HepG2 (cell line): ENCODE data around the gene NEK3. TPM values are rescaled to one million over a fixed set of nuclear protein-coding genes. Genes with fewer than 3 reads are reported as not detected.

Experiments
- CENPX ChIP-seq: sonication (generic); formaldehyde crosslinking; IDR thresholded peaks from 2 replicates; pipeline ENCODE4 v1.9.0; 2021; ENCODE audit warnings: mild to moderate bottlenecking, missing genetic modification reagents, moderate library complexity
- CHCHD3 ChIP-seq: sonication (generic); formaldehyde crosslinking; IDR thresholded peaks from 2 replicates; pipeline ENCODE4 v1.8.0; 2022; ENCODE audit warnings: mild to moderate bottlenecking, missing genetic modification reagents, moderate library complexity
- ETV6 ChIP-seq: sonication (generic); formaldehyde crosslinking; conservative IDR thresholded peaks from 2 replicates; pipeline ENCODE4 v1.4.0; 2020; ENCODE audit warnings: missing genetic modification reagents
- HIVEP1 ChIP-seq: sonication (generic); formaldehyde crosslinking; IDR thresholded peaks from 2 replicates; pipeline ENCODE4 v1.4.0; 2020; ENCODE audit warnings: mild to moderate bottlenecking, missing genetic modification reagents
- IRX3 ChIP-seq: sonication (generic); formaldehyde crosslinking; IDR thresholded peaks from 2 replicates; pipeline ENCODE4 v1.8.1; 2023; ENCODE audit warnings: mild to moderate bottlenecking, low read depth, missing genetic modification reagents, borderline replicate concordance
- KDM5A ChIP-seq: fragments of 200-600 bp; sonication (generic); IDR thresholded peaks from 2 replicates; pipeline ENCODE4 v1.7.0; 2018; ENCODE audit warnings: antibody characterized with exemption, mild to moderate bottlenecking, low read length, borderline replicate concordance
- MXI1 ChIP-seq: IDR thresholded peaks from 3 replicates; pipeline ENCODE4 v1.6.1; 2012; ENCODE audit warnings: low read depth, low read length, inconsistent platforms, borderline replicate concordance
- NR2F6 ChIP-seq, 2 experiments: IDR thresholded peaks; 2 replicates each; pipeline ENCODE4 v1.6.1; 2016; ENCODE audit warnings: antibody characterized with exemption in 1 of 2, mild to moderate bottlenecking in 1 of 2
- POLR2G ChIP-seq: fragments of 200-400 bp; formaldehyde crosslinking; IDR thresholded peaks from 2 replicates; pipeline ENCODE4 v1.6.1; 2018; ENCODE audit warnings: mild to moderate bottlenecking, low read depth, low read length, moderate library complexity
- SMAD3 ChIP-seq: sonication (generic); formaldehyde crosslinking; IDR thresholded peaks from 2 replicates; pipeline ENCODE4 v1.4.0; 2020; ENCODE audit warnings: missing genetic modification reagents
- TSC22D2 ChIP-seq: sonication (generic); formaldehyde crosslinking; IDR thresholded peaks from 2 replicates; pipeline ENCODE4 v1.5.1; 2020; ENCODE audit warnings: missing genetic modification reagents, mild to moderate bottlenecking, borderline replicate concordance
- YEATS4 ChIP-seq: sonication (generic); formaldehyde crosslinking; IDR thresholded peaks from 2 replicates; pipeline ENCODE4 v1.4.0; 2020; ENCODE audit warnings: missing genetic modification reagents, borderline replicate concordance
- ZMYM4 ChIP-seq: sonication (generic); formaldehyde crosslinking; IDR thresholded peaks from 2 replicates; pipeline ENCODE4 v1.8.1; 2023; ENCODE audit warnings: mild to moderate bottlenecking, missing genetic modification reagents
- ZNF17 ChIP-seq: sonication (generic); formaldehyde crosslinking; IDR thresholded peaks from 2 replicates; pipeline ENCODE4 v1.5.0; 2020; ENCODE audit warnings: mild to moderate bottlenecking, missing genetic modification reagents
- ZNF251 ChIP-seq: sonication (generic); formaldehyde crosslinking; IDR thresholded peaks from 2 replicates; pipeline ENCODE4 v1.9.0; 2021; ENCODE audit warnings: mild to moderate bottlenecking, missing genetic modification reagents
- ZNF274 ChIP-seq: sonication (generic); formaldehyde crosslinking; IDR thresholded peaks from 2 replicates; pipeline ENCODE4 v1.5.1; 2020; ENCODE audit warnings: mild to moderate bottlenecking, missing genetic modification reagents
- ZNF44 ChIP-seq: sonication (generic); formaldehyde crosslinking; IDR thresholded peaks from 2 replicates; pipeline ENCODE4 v1.5.1; 2020; ENCODE audit warnings: mild to moderate bottlenecking, missing genetic modification reagents
- ZSCAN21 ChIP-seq: sonication (generic); formaldehyde crosslinking; IDR thresholded peaks from 2 replicates; pipeline ENCODE4 v1.8.0; 2022; ENCODE audit warnings: mild to moderate bottlenecking, missing genetic modification reagents, moderate library complexity, borderline replicate concordance
- ZSCAN9 ChIP-seq: IDR thresholded peaks from 2 replicates; pipeline ENCODE4 v1.6.1; 2016; ENCODE audit warnings: borderline replicate concordance
- polyA plus RNA-seq, 8 experiments: library from polyadenylated mRNA; depleted of rRNA in 3 of 8; stranded (reverse) in 7 of 8; unstranded in 1 of 8; fragments of >200 nt; fragmentation: Illumina TruSeq in 4 of 8; extraction: Trizol in 4 of 8; gene quantifications; 2 replicates each; pipeline versions ENCODE4 v1.2.1 to v1.2.3, GENCODE V29; 2011 to 2016; ENCODE audit warnings: low read depth in 4 of 8, missing spikeins in 1 of 8, mixed read lengths in 1 of 8; ENCODE audit not compliant: insufficient read depth in 1 of 8
- total RNA-seq, 5 experiments: library from RNA; depleted of rRNA; stranded (reverse); fragments of >200 nt; fragmentation: Illumina TruSeq; extraction: Trizol; gene quantifications; 2 replicates each; pipeline ENCODE4 v1.2.3, GENCODE V29; 2016; ENCODE audit warnings: low read depth in 1 of 5
- TF ChIP-seq, protein P1 (sequence below): sonication (generic); formaldehyde crosslinking; IDR thresholded peaks from 2 replicates; pipeline ENCODE4 v1.9.0; 2022; ENCODE audit warnings: low read depth, missing genetic modification reagents
- TF ChIP-seq, protein P2 (sequence below): sonication (generic); formaldehyde crosslinking; IDR thresholded peaks from 2 replicates; pipeline ENCODE4 v1.9.0; 2021; ENCODE audit warnings: mild to moderate bottlenecking, missing genetic modification reagents

The NEK3 gene
- total and polyA plus RNA-seq, 2 of the 13 experiments (the other 11 are each of a cell fraction or from before 2014, with no cell fraction given), result 36.7 to 68.2 TPM

DNA sequence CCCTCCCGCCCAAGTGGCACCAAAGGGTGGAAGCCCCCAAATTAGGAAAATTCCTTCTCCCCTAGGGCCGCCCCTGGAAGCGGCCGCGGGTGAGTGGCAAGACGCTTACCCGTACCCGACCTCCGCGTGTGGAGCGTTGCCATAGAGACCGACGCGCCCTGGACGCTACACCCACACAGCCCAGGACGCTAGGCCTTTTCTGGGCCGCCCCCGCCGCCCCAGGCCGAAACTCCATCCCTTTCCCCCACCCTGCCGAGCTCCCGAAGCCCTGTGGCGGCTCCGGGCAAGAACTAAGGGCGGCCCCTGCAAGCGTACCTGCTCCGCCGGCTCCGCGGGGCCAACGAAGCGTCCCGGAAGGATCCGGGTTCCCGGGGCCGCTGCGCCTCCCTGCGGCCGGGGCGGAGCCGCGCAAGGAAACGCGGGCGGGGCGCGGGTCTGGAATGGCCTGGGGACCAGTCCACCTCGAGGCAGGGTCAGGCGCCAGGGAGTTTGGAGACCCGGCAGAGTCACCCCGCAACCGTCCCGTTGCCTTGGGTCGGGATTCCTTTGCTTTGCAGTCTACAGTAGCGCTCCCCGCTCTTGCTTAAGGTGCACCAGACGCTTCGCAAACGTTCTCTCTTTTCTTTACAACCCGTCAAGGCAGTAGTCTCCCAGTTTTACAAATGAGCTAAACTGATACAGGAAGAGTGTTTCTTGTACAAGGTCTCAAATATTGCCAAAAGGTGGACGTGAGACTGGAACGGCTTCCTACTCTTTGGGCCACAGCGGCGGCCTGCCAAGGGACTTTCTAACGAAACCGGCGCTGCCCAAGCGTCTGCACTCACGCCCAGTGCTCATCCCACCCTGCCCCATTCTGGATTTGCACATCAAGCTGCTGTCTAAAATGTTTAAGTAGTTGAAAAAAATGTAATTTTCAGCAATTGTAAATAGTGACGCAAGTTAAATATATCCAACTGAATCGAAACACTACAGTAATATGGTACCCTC lies 30.4 kb downstream of the NEK3 start, which contains the start of gene NEK5 (continued):
- TF ChIP-seq SMAD3 (CRISPR knock-in tag) (peak; percentile 45; the same call in 1 of the 2 replicates), CHCHD3 (CRISPR knock-in tag) (no peak), POLR2G (peak; percentile 35; the same call in 1 of the 2 replicates), CENPX (CRISPR knock-in tag) (no peak), ZNF251 (no peak), TSC22D2 (peak; percentile 15; the same call in 1 of the 2 replicates), MXI1 (peak; percentile 81; the same call in 1 of the 3 replicates), ZNF44 (CRISPR knock-in tag) (no peak), ZNF17 (no peak), HIVEP1 (0 out of 2 replicates have a peak, but pooled peaks have one; percentile 24), ZMYM4 (CRISPR knock-in tag) (peak; percentile 19; the same call in 1 of the 2 replicates), YEATS4 (no peak), KDM5A (no peak), NR2F6 (IDR thresholded peaks at IDR 0.05) (no peak), NR2F6 (CRISPR knock-in tag; IDR thresholded peaks at IDR 0.05) (no peak; the same call in 1 of the 2 replicates), ZSCAN21 (CRISPR knock-in tag) (peak; percentile 53; the same call in 1 of the 2 replicates), ZSCAN9 (CRISPR knock-in tag) (no peak), IRX3 (CRISPR knock-in tag) (no peak), ZNF274 (CRISPR knock-in tag) (peak; percentile 63; the same call in 1 of the 2 replicates), ETV6 (CRISPR knock-in tag) (no peak)
- TF ChIP-seq, protein P1, sequence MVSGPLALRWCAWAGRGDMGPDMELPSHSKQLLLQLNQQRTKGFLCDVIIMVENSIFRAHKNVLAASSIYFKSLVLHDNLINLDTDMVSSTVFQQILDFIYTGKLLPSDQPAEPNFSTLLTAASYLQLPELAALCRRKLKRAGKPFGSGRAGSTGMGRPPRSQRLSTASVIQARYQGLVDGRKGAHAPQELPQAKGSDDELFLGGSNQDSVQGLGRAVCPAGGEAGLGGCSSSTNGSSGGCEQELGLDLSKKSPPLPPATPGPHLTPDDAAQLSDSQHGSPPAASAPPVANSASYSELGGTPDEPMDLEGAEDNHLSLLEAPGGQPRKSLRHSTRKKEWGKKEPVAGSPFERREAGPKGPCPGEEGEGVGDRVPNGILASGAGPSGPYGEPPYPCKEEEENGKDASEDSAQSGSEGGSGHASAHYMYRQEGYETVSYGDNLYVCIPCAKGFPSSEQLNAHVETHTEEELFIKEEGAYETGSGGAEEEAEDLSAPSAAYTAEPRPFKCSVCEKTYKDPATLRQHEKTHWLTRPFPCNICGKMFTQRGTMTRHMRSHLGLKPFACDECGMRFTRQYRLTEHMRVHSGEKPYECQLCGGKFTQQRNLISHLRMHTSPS (CRISPR knock-in tag), result peak; percentile 28; the same call in 1 of the 2 replicates
- TF ChIP-seq, protein P2, sequence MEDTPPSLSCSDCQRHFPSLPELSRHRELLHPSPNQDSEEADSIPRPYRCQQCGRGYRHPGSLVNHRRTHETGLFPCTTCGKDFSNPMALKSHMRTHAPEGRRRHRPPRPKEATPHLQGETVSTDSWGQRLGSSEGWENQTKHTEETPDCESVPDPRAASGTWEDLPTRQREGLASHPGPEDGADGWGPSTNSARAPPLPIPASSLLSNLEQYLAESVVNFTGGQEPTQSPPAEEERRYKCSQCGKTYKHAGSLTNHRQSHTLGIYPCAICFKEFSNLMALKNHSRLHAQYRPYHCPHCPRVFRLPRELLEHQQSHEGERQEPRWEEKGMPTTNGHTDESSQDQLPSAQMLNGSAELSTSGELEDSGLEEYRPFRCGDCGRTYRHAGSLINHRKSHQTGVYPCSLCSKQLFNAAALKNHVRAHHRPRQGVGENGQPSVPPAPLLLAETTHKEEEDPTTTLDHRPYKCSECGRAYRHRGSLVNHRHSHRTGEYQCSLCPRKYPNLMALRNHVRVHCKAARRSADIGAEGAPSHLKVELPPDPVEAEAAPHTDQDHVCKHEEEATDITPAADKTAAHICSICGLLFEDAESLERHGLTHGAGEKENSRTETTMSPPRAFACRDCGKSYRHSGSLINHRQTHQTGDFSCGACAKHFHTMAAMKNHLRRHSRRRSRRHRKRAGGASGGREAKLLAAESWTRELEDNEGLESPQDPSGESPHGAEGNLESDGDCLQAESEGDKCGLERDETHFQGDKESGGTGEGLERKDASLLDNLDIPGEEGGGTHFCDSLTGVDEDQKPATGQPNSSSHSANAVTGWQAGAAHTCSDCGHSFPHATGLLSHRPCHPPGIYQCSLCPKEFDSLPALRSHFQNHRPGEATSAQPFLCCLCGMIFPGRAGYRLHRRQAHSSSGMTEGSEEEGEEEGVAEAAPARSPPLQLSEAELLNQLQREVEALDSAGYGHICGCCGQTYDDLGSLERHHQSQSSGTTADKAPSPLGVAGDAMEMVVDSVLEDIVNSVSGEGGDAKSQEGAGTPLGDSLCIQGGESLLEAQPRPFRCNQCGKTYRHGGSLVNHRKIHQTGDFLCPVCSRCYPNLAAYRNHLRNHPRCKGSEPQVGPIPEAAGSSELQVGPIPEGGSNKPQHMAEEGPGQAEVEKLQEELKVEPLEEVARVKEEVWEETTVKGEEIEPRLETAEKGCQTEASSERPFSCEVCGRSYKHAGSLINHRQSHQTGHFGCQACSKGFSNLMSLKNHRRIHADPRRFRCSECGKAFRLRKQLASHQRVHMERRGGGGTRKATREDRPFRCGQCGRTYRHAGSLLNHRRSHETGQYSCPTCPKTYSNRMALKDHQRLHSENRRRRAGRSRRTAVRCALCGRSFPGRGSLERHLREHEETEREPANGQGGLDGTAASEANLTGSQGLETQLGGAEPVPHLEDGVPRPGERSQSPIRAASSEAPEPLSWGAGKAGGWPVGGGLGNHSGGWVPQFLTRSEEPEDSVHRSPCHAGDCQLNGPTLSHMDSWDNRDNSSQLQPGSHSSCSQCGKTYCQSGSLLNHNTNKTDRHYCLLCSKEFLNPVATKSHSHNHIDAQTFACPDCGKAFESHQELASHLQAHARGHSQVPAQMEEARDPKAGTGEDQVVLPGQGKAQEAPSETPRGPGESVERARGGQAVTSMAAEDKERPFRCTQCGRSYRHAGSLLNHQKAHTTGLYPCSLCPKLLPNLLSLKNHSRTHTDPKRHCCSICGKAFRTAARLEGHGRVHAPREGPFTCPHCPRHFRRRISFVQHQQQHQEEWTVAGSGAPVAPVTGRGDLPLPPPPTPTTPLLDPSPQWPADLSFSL (CRISPR knock-in tag), result no peak
